GM12872 (cell line): ENCODE data around the gene ATL3.

Experiments
- CTCF ChIP-seq: IDR thresholded peaks from 3 replicates; pipeline ENCODE4 v1.5.1; 2011; ENCODE audit warnings: low read depth, mild to moderate bottlenecking, low read length, moderate library complexity; ENCODE audit not compliant: insufficient read depth

ATL3 gene

GRCh38 chr11:63671322-63672155, at the start of gene ATL3:
Gene ATL3 (minus strand): TSS chr11:63671376. CDS start chr11:63671335, 41 bp downstream.
- no peak for TF ChIP-seq CTCF

- no peak for TF ChIP-seq CTCF
These were observed 49.4 kb upstream of the ATL3 start for GRCh38 chr11:63720611-63721010.

- no peak for TF ChIP-seq CTCF
These were observed 48.8 kb upstream of the ATL3 start for GRCh38 chr11:63719987-63720386.

- no peak for TF ChIP-seq CTCF
These were observed 47.8 kb upstream of the ATL3 start for GRCh38 chr11:63719001-63719400.

- TF ChIP-seq CTCF, result no peak
These were observed 44.9 kb upstream of the ATL3 start for GRCh38 chr11:63716046-63716445.

- TF ChIP-seq CTCF, result no peak
These were observed 42.6 kb upstream of the ATL3 start for GRCh38 chr11:63713766-63714165.

GRCh38 chr11:63711838-63712237, 40.7 kb upstream of the ATL3 start:
- no peak for TF ChIP-seq CTCF
